GM19193 (cell line): ENCODE results near the gene MRPL3.

Experiments
- POLR2A ChIP-seq: IDR thresholded peaks from 4 replicates; pipeline ENCODE4 v1.6.1; 2011; ENCODE audit not compliant: insufficient read depth, insufficient read length; ENCODE audit errors: extremely low read depth

The MRPL3 gene

DNA sequence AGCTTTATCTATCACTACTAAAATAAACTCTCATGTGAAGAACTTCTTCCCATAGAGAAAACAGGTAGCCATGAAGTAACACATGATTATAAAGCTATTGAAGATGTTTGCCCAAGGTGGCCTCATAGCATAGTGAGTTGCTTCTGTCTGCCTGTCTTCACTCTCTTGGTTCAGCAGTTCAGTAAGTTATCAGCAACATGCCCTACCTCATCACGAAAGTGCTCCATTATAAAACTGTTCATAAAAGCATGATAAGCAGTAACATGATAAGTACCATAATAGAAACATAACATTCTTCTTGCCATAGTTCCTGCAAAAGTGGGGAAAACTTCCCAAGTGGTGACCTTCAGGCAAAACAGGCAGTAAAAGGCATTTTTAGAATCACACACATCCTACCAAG lies 45.6 kb downstream of the MRPL3 start:
- TF ChIP-seq POLR2A = no peak

DNA sequence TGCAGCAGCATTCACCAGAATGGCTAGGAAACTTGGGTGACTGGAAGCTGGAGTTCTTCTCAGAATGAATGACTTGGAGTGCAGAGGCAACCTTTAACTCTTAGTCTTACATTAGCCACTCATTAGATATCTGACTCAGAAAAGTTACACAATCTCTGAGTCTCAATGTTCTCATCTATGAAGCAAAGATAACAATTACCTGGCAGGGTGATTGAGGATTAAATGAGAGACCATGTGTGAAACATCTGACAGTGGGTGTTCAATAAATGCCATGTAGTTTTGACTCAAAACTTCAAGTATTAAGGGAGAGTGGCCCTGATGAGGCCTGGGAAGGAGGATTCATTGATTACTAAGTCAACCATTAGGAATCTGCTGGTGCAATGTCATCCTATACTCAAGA lies 48.3 kb downstream of the MRPL3 start:
- TF ChIP-seq POLR2A = no peak

DNA sequence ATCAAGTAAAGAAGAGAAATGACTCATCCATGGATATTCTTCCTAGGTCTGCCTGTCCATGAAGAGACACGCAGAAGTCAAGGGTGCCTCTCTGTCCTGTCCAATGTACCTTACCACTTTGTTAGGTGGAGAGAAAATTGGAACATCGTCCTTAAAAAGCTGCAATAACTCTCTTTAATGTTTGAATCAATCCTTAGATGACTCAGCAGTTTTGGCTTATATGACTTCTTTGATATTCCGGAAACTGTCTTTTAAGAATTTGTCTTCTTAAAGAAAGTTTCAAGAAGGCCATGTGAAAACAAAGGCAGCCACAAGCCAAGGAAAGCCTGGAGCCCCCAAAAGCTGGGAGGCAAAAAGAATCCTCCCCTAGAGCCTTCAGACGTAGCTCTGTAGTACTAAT lies 49.2 kb downstream of the MRPL3 start:
- TF ChIP-seq POLR2A = no peak

DNA sequence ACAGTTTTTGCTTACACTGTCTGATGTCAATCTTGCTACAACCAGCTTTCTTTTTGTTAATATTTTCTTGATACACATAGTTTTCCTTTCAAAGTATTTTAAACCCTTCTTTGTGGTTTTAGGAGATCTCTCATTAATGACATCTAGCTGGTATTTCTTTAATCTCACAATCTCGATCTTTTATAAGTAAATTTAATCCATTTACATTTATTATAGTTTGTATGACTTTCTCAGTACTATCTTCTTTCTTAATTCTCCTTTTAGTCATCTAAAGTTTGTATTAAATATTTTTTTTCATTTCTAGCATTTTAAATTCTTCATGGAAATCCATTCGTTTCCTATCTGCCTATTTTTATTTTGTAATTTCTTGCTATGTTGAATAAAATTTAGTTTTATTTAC lies 55.4 kb downstream of the MRPL3 start:
- no peak for TF ChIP-seq POLR2A

DNA sequence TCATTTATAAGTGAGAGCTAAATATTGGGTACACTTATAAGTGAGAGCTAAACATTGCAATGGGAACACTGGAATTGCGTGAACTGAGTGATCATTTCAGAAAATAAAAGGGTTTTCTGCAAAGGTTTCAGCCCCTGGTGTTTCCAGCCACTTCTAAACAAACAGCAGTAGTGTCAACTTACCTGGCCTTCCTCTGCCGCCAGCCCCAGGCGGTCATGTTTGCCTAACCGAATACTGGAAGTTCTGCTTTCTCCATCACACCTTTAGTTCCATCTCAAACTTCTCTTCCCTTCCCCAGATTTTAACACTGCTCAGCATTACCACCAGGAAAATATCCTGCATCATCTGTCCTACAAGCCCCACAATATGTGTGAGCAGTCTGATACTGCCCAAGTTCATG lies 58.6 kb downstream of the MRPL3 start:
- TF ChIP-seq POLR2A = no peak

DNA sequence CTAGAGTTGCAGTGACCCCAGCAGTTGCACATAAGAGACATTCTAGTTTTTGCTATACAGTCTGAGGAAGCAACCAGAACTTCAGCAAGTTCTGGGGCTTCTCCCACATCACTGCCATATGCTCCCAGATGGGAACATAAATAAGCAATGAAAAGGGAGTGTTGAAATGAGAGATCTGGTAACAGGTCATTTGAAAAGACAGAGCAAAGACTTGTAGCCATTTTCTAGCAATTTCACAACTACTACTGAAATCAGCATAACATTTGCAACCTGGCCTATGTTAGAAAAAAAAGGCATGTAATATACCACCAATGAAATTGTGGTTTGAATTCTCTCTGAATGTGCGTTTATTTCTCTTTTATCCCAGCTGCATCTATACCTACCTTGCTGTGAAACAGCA lies 63.7 kb downstream of the MRPL3 start:
- TF ChIP-seq POLR2A = no peak

DNA sequence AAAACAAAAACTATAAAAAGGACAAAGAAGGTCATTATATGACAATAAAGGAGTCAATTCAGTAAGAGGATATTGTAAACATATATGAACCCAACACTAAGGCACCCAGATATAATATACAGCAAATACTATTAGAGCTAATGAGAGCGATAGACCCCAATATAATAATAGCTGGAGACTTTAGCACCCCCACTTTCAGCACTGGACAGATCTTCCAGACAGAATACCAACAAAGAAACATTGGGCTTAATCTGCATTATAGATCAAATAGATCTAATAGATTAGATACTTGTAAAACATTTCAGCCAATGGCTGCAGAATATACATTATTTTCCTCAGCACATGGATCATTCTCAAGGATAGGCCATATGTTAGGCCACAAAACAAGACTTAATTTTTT lies 67.8 kb downstream of the MRPL3 start:
- TF ChIP-seq POLR2A = no peak

DNA sequence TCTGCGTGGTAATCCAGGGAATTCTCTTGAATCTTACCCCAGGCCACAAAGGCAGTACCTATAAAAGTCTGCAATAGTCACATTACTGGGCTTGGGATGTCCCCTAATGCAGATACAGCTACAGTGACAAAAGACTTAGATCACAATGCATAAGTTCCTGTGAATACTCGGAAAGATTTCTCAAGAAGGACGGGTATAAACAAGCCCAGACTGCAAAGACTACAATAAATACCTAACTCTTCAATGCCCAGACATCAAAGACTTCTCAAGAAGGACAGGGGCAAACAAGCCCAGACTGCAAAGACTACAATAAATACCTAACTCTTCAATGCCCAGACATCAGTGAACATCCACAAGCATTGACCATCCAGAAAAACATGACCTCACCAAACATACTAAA lies 70.3 kb downstream of the MRPL3 start:
- TF ChIP-seq POLR2A = no peak

DNA sequence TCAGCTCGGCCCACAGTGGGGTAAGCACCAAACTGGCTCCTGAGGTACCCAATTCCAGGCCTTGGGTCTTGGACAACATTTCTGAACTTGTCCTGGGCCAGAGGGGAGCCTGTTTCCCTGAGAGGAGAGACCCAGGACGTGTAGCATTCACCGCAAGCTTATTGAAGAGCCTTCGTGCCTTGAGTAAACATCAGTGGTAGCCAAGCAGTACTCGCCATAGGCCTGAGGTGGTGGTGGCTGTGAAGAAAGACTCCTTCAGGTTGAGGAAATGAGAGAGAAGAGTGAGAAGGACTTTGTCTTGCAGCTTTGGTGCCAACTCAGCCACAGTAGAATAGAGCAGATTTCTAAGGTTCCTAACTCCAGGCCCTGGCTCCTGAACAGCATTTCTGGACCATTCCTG lies 71.0 kb downstream of the MRPL3 start:
- no peak for TF ChIP-seq POLR2A

DNA sequence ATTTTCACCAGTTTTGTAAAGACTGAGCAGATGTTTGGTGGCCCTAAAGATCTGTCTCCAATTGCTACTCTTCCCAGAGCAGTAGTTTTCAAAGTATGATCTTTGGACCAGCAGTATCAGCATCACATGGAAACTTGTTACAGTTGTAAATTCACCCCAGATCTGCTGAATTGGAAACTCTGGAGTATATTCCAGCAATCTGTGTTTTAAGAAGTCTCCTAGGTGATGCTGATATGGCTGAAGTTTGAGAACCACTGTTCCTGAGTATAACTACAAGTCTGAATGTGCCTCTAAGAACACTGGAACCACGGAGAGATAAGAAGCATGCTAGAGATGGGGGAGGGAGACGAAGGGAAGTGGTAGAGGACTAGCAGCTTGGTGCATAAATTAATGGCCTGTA lies 75.5 kb downstream of the MRPL3 start:
- no peak for TF ChIP-seq POLR2A

DNA sequence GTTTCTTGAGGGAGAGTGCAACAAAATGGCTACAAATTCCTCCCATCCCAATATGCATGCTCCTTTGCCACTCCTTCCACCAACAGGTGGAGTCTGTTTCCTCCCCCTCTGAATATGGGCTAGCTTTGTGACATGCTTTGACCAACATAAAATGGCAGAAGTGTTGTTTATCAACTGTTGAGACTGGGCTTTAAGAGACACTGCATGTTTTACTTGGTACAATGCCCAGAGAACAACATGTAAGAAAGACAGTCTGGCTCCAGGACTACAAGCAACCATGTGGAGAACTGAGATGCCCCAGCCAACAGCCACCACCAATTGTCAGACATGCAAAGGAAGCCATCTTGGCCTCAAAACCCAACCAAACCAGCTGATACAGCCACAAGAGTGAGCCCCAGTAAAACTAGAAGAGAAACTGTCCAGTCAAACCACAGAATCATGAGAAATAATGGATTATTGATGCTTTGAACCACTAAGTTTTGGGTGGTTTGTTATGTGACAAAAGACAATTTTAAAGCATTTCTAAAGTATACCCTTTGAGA lies 80.7 kb downstream of the MRPL3 start:
- no peak for TF ChIP-seq POLR2A

DNA sequence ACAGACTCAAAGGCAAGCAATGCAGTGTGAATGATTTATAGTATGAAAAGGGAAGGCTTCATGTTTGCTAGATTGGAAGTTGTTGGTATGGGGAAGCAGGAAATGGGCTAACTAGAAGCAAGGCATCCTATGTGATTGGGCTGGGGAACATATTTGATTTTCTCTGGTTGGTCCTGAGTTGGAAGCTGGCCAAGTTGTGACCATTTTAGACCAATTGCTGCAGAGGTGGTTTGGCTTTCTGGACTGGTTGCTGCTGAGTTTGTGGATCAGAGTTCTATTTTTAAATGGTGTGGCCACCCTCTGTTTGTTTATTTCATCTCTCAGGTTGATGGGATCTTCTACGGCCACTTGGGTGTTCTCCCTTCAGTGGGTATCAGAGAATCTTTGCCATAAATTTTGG lies 81.5 kb downstream of the MRPL3 start:
- no peak for TF ChIP-seq POLR2A

DNA sequence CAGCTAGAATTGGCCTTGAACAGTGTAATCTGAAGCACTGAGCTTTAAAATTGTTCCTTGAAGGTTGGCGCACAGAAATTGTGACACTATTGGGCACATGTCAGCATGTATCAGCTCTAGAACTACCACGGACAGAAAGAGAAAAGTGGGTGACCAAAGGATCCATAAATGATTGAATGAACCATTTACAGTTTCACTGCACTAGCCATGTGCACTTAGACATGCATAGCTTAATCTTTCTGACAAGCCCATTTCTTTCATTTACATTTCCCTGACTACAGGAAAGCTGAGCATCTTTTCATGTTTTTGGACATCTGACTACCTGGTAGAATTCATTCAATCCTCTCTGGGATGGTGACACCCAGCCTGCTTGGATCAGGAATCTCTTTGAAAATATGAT lies 85.0 kb downstream of the MRPL3 start:
- no peak for TF ChIP-seq POLR2A
